HL-60 (cell line): ENCODE measurements around the gene ITGAV.

Experiments used
- GABPA ChIP-seq: IDR thresholded peaks from 2 replicates; pipeline ENCODE4 v1.6.1; 2012; ENCODE audit warnings: low read depth
- POLR2AphosphoS5 ChIP-seq: IDR thresholded peaks from 2 replicates; pipeline ENCODE4 v1.6.1; 2012; ENCODE audit warnings: low read depth
- SPI1 ChIP-seq: IDR thresholded peaks from 2 replicates; pipeline ENCODE4 v1.6.1; 2012; ENCODE audit warnings: low read depth, mild to moderate bottlenecking, borderline replicate concordance
- TF ChIP-seq, protein P1 (sequence below): IDR thresholded peaks from one replicate; pipeline ENCODE4 v1.5.1; 2011; ENCODE audit warnings: low read length, control low read depth, inconsistent platforms; ENCODE audit not compliant: insufficient read depth
- TF ChIP-seq, protein P2 (sequence below): IDR thresholded peaks from 2 replicates; pipeline ENCODE4 v1.6.1; 2012; ENCODE audit warnings: low read depth; ENCODE audit not compliant: insufficient replicate concordance

DNA sequence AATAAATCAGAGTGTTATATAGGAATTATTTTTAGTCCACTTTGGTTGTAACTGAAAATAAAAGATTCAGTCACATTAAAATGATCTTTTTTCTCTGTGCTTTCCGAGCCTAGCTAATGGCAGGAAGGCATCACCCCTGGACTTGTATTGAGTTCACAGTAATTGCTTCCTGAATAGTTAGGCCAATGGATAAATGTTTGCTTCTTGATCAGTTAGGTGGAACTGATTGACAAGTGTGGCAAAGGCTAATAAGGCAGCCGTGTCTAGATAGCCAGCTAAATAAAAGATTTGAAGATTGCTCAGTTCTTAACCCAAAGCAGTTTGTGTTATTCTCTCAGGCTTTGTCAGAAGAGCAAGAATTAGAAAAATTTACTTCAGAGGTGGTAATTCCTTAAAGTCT is 124.8 kb downstream of the ITGAV start:
- TF ChIP-seq, protein P1, sequence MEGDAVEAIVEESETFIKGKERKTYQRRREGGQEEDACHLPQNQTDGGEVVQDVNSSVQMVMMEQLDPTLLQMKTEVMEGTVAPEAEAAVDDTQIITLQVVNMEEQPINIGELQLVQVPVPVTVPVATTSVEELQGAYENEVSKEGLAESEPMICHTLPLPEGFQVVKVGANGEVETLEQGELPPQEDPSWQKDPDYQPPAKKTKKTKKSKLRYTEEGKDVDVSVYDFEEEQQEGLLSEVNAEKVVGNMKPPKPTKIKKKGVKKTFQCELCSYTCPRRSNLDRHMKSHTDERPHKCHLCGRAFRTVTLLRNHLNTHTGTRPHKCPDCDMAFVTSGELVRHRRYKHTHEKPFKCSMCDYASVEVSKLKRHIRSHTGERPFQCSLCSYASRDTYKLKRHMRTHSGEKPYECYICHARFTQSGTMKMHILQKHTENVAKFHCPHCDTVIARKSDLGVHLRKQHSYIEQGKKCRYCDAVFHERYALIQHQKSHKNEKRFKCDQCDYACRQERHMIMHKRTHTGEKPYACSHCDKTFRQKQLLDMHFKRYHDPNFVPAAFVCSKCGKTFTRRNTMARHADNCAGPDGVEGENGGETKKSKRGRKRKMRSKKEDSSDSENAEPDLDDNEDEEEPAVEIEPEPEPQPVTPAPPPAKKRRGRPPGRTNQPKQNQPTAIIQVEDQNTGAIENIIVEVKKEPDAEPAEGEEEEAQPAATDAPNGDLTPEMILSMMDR, result no peak
- TF ChIP-seq GABPA (no peak), POLR2AphosphoS5 (no peak), SPI1 (no peak)
- TF ChIP-seq, protein P2, sequence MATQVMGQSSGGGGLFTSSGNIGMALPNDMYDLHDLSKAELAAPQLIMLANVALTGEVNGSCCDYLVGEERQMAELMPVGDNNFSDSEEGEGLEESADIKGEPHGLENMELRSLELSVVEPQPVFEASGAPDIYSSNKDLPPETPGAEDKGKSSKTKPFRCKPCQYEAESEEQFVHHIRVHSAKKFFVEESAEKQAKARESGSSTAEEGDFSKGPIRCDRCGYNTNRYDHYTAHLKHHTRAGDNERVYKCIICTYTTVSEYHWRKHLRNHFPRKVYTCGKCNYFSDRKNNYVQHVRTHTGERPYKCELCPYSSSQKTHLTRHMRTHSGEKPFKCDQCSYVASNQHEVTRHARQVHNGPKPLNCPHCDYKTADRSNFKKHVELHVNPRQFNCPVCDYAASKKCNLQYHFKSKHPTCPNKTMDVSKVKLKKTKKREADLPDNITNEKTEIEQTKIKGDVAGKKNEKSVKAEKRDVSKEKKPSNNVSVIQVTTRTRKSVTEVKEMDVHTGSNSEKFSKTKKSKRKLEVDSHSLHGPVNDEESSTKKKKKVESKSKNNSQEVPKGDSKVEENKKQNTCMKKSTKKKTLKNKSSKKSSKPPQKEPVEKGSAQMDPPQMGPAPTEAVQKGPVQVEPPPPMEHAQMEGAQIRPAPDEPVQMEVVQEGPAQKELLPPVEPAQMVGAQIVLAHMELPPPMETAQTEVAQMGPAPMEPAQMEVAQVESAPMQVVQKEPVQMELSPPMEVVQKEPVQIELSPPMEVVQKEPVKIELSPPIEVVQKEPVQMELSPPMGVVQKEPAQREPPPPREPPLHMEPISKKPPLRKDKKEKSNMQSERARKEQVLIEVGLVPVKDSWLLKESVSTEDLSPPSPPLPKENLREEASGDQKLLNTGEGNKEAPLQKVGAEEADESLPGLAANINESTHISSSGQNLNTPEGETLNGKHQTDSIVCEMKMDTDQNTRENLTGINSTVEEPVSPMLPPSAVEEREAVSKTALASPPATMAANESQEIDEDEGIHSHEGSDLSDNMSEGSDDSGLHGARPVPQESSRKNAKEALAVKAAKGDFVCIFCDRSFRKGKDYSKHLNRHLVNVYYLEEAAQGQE, result no peak
